OCI-LY1 (cell line): ENCODE data around the gene TNFRSF1A.

Experiments used
- H2AFZ ChIP-seq: fragments of 200-600 bp; sonication (generic), shearing (Covaris generic); 2 replicates; pipeline ENCODE4 v1.6.0; 2014; ENCODE audit warnings: antibody characterized with exemption, mild to moderate bottlenecking, low read length
- H3F3A ChIP-seq: fragments of 200-600 bp; sonication (generic), shearing (Covaris generic); 2 replicates; pipeline ENCODE4 v1.6.0; 2014; ENCODE audit warnings: mild to moderate bottlenecking, antibody characterized with exemption, low read length, moderate library complexity; ENCODE audit not compliant: insufficient read depth
- H3K27ac ChIP-seq: fragments of 200-600 bp; sonication (generic); 2 replicates; pipeline ENCODE4 v1.5.1; 2014; ENCODE audit warnings: low read length, mixed run types, mild to moderate bottlenecking, low read depth; ENCODE audit not compliant: poor library complexity, severe bottlenecking
- H3K27me3 ChIP-seq: fragments of 200-600 bp; sonication (generic); 2 replicates; pipeline ENCODE4 v1.6.0; 2014; ENCODE audit warnings: antibody characterized with exemption, mild to moderate bottlenecking, low read length, moderate library complexity; ENCODE audit not compliant: insufficient read depth
- H3K36me3 ChIP-seq: fragments of 200-600 bp; sonication (generic); 2 replicates; pipeline ENCODE4 v1.6.1; 2014; ENCODE audit warnings: mild to moderate bottlenecking, antibody characterized with exemption, low read length, moderate library complexity, mixed read lengths; ENCODE audit not compliant: insufficient read depth
- H3K4me1 ChIP-seq: fragments of 200-600 bp; sonication (generic); 2 replicates; pipeline ENCODE4 v1.5.1; 2014; ENCODE audit warnings: mild to moderate bottlenecking, low read length, moderate library complexity; ENCODE audit not compliant: insufficient read depth, severe bottlenecking
- H3K4me2 ChIP-seq: fragments of 200-600 bp; sonication (generic), shearing (Covaris generic); 2 replicates; pipeline ENCODE4 v1.6.1; 2014; ENCODE audit warnings: low read length
- H3K4me3 ChIP-seq: fragments of 200-600 bp; sonication (generic); 2 replicates; pipeline ENCODE4 v1.5.1; 2014; ENCODE audit warnings: low read length, low read depth, mild to moderate bottlenecking, mixed read lengths; ENCODE audit not compliant: poor library complexity, severe bottlenecking
- H3K79me2 ChIP-seq: fragments of 200-600 bp; shearing (Covaris generic); 2 replicates; pipeline ENCODE4 v1.6.1; 2016; ENCODE audit warnings: mixed run types, low read length, mixed read lengths; ENCODE audit not compliant: insufficient read depth
- H3K9ac ChIP-seq: fragments of 200-600 bp; sonication (generic), shearing (Covaris generic); 2 replicates; pipeline ENCODE4 v1.6.1; 2014; ENCODE audit warnings: mild to moderate bottlenecking, low read length, mixed read lengths
- H3K9me2 ChIP-seq: fragments of 200-600 bp; sonication (generic), shearing (Covaris generic); 2 replicates; pipeline ENCODE4 v1.6.1; 2014; ENCODE audit warnings: low read depth, mild to moderate bottlenecking, low read length, mixed read lengths
- H3K9me3 ChIP-seq: fragments of 200-600 bp; shearing (Covaris generic); 2 replicates; pipeline ENCODE4 v1.6.1; 2014; ENCODE audit warnings: low read length, mixed read lengths
- H4K20me1 ChIP-seq: fragments of 200-600 bp; sonication (generic), shearing (Covaris generic); 2 replicates; pipeline ENCODE4 v1.6.0; 2016; ENCODE audit warnings: mild to moderate bottlenecking, low read length; ENCODE audit not compliant: insufficient read depth
- EZH2 ChIP-seq: fragments of 200-600 bp; sonication (generic), shearing (Covaris generic); IDR thresholded peaks from 2 replicates; pipeline ENCODE4 v1.8.0; 2017; ENCODE audit warnings: borderline replicate concordance, mixed run types, mild to moderate bottlenecking, antibody characterized with exemption, low read length, moderate library complexity, mixed read lengths
- TF ChIP-seq, protein P1 (sequence below): fragments of 200-600 bp; sonication (generic), shearing (Covaris generic); IDR thresholded peaks from 2 replicates; pipeline ENCODE4 v1.5.1; 2017; ENCODE audit warnings: mild to moderate bottlenecking, antibody characterized with exemption, low read length, moderate library complexity, mixed read lengths

Gene TNFRSF1A

DNA sequence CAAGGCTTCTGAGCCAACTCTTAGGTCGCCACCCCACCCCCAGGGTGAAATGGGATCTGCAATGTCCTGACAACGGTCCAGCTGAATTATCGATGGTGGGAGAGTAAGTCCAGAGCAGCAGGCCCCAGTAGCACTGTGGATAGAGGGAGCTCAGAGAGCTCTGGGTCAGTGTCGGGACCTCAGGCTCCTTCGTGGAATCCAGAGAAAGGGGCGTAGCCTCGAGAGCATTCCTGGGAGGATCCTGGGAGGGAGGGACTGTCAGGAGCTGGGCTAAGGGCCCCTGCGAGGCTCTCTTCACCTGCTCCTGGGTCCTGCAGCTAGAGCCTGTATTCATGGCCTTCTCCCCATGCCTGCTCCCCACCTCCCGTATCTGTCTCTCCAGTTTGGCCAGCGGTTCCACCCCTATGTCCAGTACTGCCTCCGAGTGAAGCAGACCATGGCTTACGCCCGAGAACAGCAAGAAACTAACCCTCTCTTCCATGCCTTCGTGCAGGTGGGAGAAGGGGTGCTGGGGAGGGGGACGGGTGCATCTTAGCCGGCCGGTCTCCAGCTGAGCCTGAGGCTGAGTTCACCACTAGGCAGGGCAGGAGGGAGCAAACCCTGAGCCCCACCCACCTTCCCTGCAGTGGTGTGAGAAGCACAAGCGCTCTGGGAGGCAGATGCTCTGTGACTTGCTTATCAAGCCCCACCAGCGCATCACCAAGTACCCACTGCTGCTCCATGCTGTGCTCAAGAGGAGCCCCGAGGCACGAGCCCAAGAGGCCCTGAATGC, 24.8 kb downstream of the TNFRSF1A start:
- Histone ChIP-seq H3K36me3 (no peaks in the 10 kb centered on the region), H4K20me1 (no peaks in the 10 kb centered on the region)

DNA sequence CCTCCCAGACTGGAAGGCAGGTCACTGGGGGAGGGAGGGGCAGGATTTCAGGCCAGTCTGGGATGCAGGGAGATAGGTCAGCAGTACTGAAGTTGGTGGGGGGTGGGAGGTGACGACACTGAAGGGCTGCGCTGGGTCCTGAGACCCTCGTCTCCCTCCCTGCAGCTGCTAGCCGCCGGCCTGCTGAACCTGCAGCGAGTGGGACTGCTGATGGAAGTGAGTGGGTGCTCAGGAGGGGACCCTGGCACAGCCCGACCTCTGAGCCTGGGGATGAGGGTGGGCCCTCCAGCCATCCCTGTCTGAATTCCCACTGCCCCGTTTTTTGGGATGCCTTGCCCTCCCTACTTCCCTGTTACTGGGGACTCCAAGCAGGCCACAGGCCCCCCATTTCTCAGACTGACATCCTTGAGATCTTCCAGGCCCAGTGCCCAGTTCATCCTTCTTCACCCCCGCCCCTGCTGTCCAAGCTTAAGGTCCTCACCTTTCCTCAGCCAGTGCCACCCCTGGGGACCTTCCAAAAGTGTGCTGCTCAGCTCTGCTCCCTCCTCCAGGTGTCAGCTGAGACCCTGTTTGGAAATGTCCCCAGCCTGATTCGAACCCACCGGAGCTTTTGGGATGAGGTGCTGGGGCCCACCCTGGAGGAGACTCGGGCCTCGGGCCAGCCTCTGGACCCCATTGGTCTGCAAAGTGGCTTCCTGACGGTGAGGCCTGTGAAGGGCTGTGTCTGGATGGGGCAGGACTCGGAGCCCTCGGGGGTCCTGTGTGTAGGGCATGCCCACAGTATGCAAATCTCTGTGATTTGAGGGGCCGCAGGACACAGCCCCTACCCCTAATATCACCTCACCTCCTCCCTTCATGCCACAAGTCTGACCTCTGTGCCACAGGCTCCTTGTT, 25.9 kb downstream of the TNFRSF1A start:
- Histone ChIP-seq H3K9me2 (no peaks in the 10 kb centered on the region), H3K27ac (no peak overlapping the region), H3F3A (no peaks in the 10 kb centered on the region), H3K79me2 (no peaks in the 10 kb centered on the region), H3K9me3 (no peaks in the 10 kb centered on the region), H3K4me3 (no peak overlapping the region), H2AFZ (no peak overlapping the region), H3K9ac (no peak overlapping the region), H3K27me3 (peaks cover 27% of the 10 kb centered on the region; the same call in 1 of the 2 replicates), H3K36me3 (no peaks in the 10 kb centered on the region), H3K4me1 (no peaks in the 10 kb centered on the region), H3K4me2 (no peak overlapping the region), H4K20me1 (no peaks in the 10 kb centered on the region)
- TF ChIP-seq, protein P1, sequence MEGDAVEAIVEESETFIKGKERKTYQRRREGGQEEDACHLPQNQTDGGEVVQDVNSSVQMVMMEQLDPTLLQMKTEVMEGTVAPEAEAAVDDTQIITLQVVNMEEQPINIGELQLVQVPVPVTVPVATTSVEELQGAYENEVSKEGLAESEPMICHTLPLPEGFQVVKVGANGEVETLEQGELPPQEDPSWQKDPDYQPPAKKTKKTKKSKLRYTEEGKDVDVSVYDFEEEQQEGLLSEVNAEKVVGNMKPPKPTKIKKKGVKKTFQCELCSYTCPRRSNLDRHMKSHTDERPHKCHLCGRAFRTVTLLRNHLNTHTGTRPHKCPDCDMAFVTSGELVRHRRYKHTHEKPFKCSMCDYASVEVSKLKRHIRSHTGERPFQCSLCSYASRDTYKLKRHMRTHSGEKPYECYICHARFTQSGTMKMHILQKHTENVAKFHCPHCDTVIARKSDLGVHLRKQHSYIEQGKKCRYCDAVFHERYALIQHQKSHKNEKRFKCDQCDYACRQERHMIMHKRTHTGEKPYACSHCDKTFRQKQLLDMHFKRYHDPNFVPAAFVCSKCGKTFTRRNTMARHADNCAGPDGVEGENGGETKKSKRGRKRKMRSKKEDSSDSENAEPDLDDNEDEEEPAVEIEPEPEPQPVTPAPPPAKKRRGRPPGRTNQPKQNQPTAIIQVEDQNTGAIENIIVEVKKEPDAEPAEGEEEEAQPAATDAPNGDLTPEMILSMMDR: no peak
- no peak for TF ChIP-seq EZH2

More for the DNA sequence above, 24.8 kb downstream of the TNFRSF1A start:
- Histone ChIP-seq H3K4me1 (no peaks in the 10 kb centered on the region), H3K79me2 (no peaks in the 10 kb centered on the region), H3K27me3 (peaks cover 27% of the 10 kb centered on the region; the same call in 1 of the 2 replicates), H2AFZ (no peak overlapping the region), H3K9me3 (no peaks in the 10 kb centered on the region), H3K9me2 (no peaks in the 10 kb centered on the region), H3K27ac (no peak overlapping the region), H3F3A (no peaks in the 10 kb centered on the region), H3K4me2 (no peak overlapping the region), H3K9ac (no peak overlapping the region), H3K4me3 (no peak overlapping the region)
- TF ChIP-seq EZH2: no peak
- TF ChIP-seq, protein P1: no peak

DNA sequence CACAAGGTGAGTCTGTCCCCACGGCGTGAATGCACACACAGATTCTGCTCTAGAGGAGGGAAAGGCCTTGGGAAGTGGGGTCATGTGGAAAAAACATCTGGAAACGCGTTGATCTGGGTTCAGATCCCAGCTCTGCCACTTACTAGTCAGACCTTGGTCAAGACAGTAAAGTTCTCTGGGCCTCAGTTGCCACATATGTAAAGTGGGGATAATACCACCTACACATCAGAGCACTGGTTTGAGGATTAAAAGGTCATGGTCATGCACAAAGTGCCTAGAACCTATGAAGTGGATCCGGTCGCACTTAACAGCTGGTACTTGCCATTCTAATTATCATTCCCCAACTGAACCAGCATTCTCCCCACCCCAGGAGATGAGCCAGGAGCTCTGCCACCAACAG, 26.7 kb downstream of the TNFRSF1A start:
- no peak overlapping the region for H3K9ac ChIP-seq
- H3K4me2 ChIP-seq: no peak overlapping the region
- H3K4me3 ChIP-seq: no peak overlapping the region
- H2AFZ ChIP-seq: no peak overlapping the region
- no peaks in the 10 kb centered on the region for H3F3A ChIP-seq
- H3K36me3 ChIP-seq: no peaks in the 10 kb centered on the region
- TF ChIP-seq EZH2: no peak
- TF ChIP-seq, protein P1: no peak
- no peaks in the 10 kb centered on the region for H3K79me2 ChIP-seq
- no peaks in the 10 kb centered on the region for H3K9me2 ChIP-seq
- no peaks in the 10 kb centered on the region for H3K4me1 ChIP-seq
- peaks cover 27% of the 10 kb centered on the region; the same call in 1 of the 2 replicates for H3K27me3 ChIP-seq
- H4K20me1 ChIP-seq: no peaks in the 10 kb centered on the region
- no peak overlapping the region for H3K27ac ChIP-seq
- H3K9me3 ChIP-seq: no peaks in the 10 kb centered on the region
